ENCODE data around the gene SMURF2. TPM values are rescaled to one million over a fixed set of nuclear protein-coding genes. Genes with fewer than 3 reads are reported as not detected.

The SMURF2 gene
- total and polyA plus RNA-seq, 2 of the 4 experiments (the other 2 are of a cell fraction), result 131 to 774 TPM

DNA sequence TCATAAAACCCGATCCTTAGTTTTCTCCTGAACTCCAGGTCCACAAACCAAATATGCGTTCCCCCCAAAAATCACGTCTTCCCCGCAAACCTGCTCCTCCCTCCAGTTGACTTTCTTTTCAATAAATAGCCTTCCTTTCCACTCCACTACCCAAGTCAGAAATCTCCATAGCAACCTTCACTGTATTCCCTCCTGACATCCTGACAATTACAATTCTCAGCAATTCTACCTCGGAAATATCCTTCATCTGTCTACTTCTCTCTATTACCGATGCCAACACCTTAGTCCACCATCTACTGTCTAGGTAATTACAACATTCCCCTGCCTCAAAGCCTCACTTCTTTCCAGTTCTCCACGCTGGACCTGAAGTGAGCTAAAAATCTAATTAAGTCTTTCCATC is 50.7 kb downstream of the SMURF2 start:
- peaks cover 6% of the 10 kb centered on the region; the same call in 1 of the 2 replicates for H3K36me3 ChIP-seq (ENCODE audit: control insufficient read depth, insufficient read depth, low read length)
- no peaks in the 10 kb centered on the region for H3K27me3 ChIP-seq (ENCODE audit: control insufficient read depth, insufficient read depth, low read length)
- no peak overlapping the region for H2AK9ac ChIP-seq (replicated peaks; ENCODE audit: low read depth, low read length, poor library complexity)
- H2BK5ac ChIP-seq (ENCODE audit: low read depth, low read length, poor library complexity, severe bottlenecking), result peak overlapping the region; percentile 7
- dilution Hi-C loops (cut with HindIII; ENCODE audit: low sequenced_read_pairs, unreplicated experiment), result no loop called here
- no peak overlapping the region for H3K56ac ChIP-seq (ENCODE audit: extremely low read depth, insufficient read depth, low read length)
- BruUV-seq (replicated peaks), result no TSS peak
- intact Hi-C loops (cut with micrococcal nuclease), result no loop called here
- peaks cover 22% of the 10 kb centered on the region for H3K4me1 ChIP-seq (ENCODE audit: control insufficient read depth, insufficient read depth, low read length)
- no peak overlapping the region for H3K27ac ChIP-seq (ENCODE audit: insufficient read depth, low read length)
- no peak overlapping the region for H3K9ac ChIP-seq (ENCODE audit: low read depth, low read length)
- no peak overlapping the region for H2BK15ac ChIP-seq (ENCODE audit: low read depth, low read length)
- ChIA-PET CTCF (no interaction called here), POLR2A (ENCODE audit: unreplicated experiment) (no interaction called here)
- peaks cover 18% of the 10 kb centered on the region for H3K9me1 ChIP-seq (ENCODE audit: insufficient read depth, low read length)
- no peak for TF ChIP-seq RFX5 (IDR thresholded peaks at IDR 0.05; ENCODE audit: low read depth, low read length)
- no peak for TF ChIP-seq SMC3 (IDR thresholded peaks at IDR 0.05; ENCODE audit: low read depth, low read length)
- TF ChIP-seq MAZ (IDR thresholded peaks at IDR 0.05; ENCODE audit: borderline replicate concordance, low read depth, low read length), result no peak
- no peak for TF ChIP-seq MXI1 (IDR thresholded peaks at IDR 0.05; ENCODE audit: borderline replicate concordance, low read depth, low read length)
- TF ChIP-seq ELK1 (IDR thresholded peaks at IDR 0.05; ENCODE audit: borderline replicate concordance, low read depth, low read length), result no peak
- no peak for TF ChIP-seq BHLHE40 (IDR thresholded peaks at IDR 0.05; ENCODE audit: low read depth, low read length)
- no peak for TF ChIP-seq MAFK (IDR thresholded peaks at IDR 0.05; ENCODE audit: low read depth, low read length)
- no peak for TF ChIP-seq CEBPB (IDR thresholded peaks at IDR 0.05; ENCODE audit: low read depth, low read length)
- no peak for TF ChIP-seq RCOR1 (IDR thresholded peaks at IDR 0.05; ENCODE audit: insufficient replicate concordance, low read length)
- TF ChIP-seq NFE2L2 (IDR thresholded peaks at IDR 0.05; ENCODE audit: low read depth, low read length), result no peak
- no peak for TF ChIP-seq RAD21 (IDR thresholded peaks at IDR 0.05; ENCODE audit: low read length)
- TF ChIP-seq CHD1 (IDR thresholded peaks at IDR 0.05; ENCODE audit: low read depth, low read length), result no peak
- no peak for TF ChIP-seq FOS (IDR thresholded peaks at IDR 0.05; ENCODE audit: low read depth, low read length)
- no peak for TF ChIP-seq CTCF (conservative IDR thresholded peaks at IDR 0.05; ENCODE audit: low read depth, low read length)
- TF ChIP-seq USF2 (IDR thresholded peaks at IDR 0.05; ENCODE audit: low read depth, low read length), result no peak
- TF ChIP-seq POLR2A (IDR thresholded peaks at IDR 0.05; ENCODE audit: low read depth, low read length), result no peak
- no peaks in the 10 kb centered on the region for H3K9me3 ChIP-seq (ENCODE audit: control insufficient read depth, insufficient read depth, low read length)
- H4K8ac ChIP-seq (ENCODE audit: low read depth in 2 of 2, low read length in 2 of 2), result no peak overlapping the region
- no peak overlapping the region for H3K18ac ChIP-seq (ENCODE audit: low read depth, low read length)
- 92% methylated on average over 6 of the region's 7 CpGs; no CpG with 5 or more reads in 1 of the 2 experiments for WGBS, 2 experiments (ENCODE audit: extremely low coverage in 2 of 2, insufficient read length in 1 of 2)
- H2AFZ ChIP-seq (replicated peaks; ENCODE audit: low read length, poor library complexity), result no peak overlapping the region
- H3K79me1 ChIP-seq (ENCODE audit: low read depth in 1 of 2, low read length in 2 of 2), result peaks cover 0 to 38% of the 10 kb centered on the region in 2 experiments; a peak in 2 of 4 replicates
- H3K4me2 ChIP-seq (ENCODE audit: low read depth, low read length), result peak overlapping the region; percentile 49; the same call in 1 of the 2 replicates
- in situ Hi-C loops (cut with MboI; ENCODE audit: low sequenced_read_pairs), result no loop called here
- ATAC-seq (ENCODE audit: low read depth) (no peak), DNase-seq (no peak)
- H3K14ac ChIP-seq (replicated peaks; ENCODE audit: low read depth, low read length), result no peak overlapping the region
- no peak overlapping the region for H2AK5ac ChIP-seq (ENCODE audit: low read depth, low read length)
- peak overlapping the region; percentile 2; the same call in 1 of the 2 replicates for H3K4ac ChIP-seq (ENCODE audit: low read depth, low read length)
- H2BK120ac ChIP-seq (ENCODE audit: low read depth, low read length), result no peak overlapping the region
- no peak overlapping the region for H4K91ac ChIP-seq (ENCODE audit: insufficient read depth, low read depth, low read length)
- no peak overlapping the region for H3K4me3 ChIP-seq (ENCODE audit: insufficient read depth, low read depth, low read length)
- H2BK20ac ChIP-seq (ENCODE audit: low read depth, low read length), result no peak overlapping the region
- H4K20me1 ChIP-seq (ENCODE audit: insufficient read depth, low read length), result peaks cover 94% of the 10 kb centered on the region
- H3K23ac ChIP-seq (ENCODE audit: low read depth, low read length), result peak overlapping the region; percentile 76; the same call in 1 of the 2 replicates
- H4K5ac ChIP-seq (ENCODE audit: low read depth, low read length), result no peak overlapping the region

Data from IMR-90 (cell line).